ENCODE measurements around the gene OPTC.

DNA sequence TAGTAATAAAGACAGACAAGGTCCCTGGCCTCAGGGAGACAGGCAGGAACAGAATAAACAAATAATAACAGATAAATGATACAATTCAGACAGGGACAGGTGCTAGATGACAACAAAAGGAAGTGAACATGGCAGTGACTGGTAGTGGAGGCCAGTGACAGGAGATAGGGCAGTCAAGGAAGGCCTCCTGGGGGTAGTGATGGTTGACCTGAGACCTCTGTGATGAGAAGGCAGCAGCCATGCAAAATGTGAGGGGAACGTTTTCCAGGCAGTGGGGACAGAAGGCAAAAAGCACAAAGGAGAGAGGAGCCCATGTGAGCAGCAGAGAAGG is 18.5 kb downstream of the OPTC start:
- TF ChIP-seq, protein P1, sequence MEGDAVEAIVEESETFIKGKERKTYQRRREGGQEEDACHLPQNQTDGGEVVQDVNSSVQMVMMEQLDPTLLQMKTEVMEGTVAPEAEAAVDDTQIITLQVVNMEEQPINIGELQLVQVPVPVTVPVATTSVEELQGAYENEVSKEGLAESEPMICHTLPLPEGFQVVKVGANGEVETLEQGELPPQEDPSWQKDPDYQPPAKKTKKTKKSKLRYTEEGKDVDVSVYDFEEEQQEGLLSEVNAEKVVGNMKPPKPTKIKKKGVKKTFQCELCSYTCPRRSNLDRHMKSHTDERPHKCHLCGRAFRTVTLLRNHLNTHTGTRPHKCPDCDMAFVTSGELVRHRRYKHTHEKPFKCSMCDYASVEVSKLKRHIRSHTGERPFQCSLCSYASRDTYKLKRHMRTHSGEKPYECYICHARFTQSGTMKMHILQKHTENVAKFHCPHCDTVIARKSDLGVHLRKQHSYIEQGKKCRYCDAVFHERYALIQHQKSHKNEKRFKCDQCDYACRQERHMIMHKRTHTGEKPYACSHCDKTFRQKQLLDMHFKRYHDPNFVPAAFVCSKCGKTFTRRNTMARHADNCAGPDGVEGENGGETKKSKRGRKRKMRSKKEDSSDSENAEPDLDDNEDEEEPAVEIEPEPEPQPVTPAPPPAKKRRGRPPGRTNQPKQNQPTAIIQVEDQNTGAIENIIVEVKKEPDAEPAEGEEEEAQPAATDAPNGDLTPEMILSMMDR (IDR thresholded peaks at IDR 0.05 in 4 of 5, conservative IDR thresholded peaks at IDR 0.05 in 1 of 5) = no peak
- TF ChIP-seq POLR2A (IDR thresholded peaks at IDR 0.05) = no peak

Data from gastrocnemius medialis (tissue), 4 donors.